HG03045 (cell line): ENCODE data around the gene MRLN.
"Not testable (repeated sequence)": the region's sequence is repeated elsewhere in the genome, so short reads cannot be mapped to it uniquely, and the experiment has no call there.

Source experiments
- ATAC-seq: cut with Tn5 transposase; IDR thresholded peaks from one replicate; pipeline ENCODE4 v1.9.1; 2021; ENCODE audit warnings: mild to moderate bottlenecking, moderate library complexity; ENCODE audit not compliant: unreplicated experiment

MRLN gene

GRCh38 chr10:59748834-59749233, 4.4 kb downstream of the MRLN start:
- no peak for ATAC-seq

DNA sequence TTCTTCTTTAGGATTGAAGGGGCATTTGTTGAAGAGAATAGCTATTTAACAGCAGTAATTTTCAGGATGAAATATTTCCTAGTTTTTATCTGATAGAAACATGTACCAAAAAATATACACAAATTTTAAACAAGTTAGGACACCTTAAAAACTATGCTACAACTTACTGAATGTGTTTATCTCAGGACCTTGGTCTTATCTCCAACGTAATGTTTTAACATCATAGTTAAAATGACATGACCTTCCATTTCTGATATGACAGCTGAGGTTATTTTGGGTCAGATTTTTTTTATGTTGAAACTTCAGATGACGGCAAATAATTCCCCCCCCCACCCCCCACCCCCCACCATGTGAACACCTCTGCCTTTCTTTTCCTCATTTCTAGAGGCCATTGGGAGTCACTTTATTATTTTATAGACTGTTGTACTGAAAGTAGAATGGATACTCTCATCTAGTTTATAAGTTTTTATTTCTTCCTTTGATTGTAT, 8.0 kb downstream of the MRLN start:
- no peak for ATAC-seq

DNA sequence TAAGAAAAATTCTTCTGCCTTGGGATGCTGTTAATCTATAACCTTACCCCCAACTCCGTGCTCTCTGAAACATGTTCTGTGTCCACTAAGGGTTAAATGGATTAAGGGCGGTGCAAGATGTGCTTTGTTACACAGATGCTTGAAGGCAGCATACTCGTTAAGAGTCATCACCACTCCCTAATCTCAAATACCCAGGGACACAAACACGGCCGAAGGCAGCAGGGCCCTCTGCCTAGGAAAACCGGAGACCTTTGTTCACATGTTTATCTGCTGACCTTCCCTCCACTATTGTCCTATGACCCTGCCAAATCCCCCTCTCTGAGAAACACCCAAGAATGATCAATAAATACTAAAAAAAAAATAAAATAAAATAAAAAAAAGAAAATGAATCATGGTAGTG, 8.5 kb downstream of the MRLN start:
- ATAC-seq, result not testable (repeated sequence)

DNA sequence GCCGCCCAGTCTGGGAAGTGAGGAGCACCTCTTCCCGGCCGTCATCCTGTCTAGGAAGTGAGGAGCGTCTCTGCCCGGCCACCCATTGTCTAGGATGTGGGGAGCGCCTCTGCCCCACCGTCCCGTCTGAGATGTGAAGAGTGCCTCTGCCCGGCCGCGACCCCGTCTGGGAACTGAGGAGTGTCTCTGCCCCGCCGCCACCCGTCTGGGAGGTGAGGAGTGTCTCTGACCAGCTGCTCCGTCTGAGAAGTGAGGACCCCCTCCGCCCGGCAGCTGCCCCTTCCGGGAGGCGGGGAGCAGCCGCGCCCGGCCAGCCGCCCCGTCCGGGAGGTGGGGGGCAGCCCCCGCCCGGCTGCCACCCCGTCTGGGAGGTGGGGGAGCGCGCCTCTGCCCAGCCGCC, 9.1 kb downstream of the MRLN start:
- not testable (repeated sequence) for ATAC-seq

- no peak for ATAC-seq
Measured at GRCh38 chr10:59741583-59741982, 11.7 kb downstream of the MRLN start.

DNA sequence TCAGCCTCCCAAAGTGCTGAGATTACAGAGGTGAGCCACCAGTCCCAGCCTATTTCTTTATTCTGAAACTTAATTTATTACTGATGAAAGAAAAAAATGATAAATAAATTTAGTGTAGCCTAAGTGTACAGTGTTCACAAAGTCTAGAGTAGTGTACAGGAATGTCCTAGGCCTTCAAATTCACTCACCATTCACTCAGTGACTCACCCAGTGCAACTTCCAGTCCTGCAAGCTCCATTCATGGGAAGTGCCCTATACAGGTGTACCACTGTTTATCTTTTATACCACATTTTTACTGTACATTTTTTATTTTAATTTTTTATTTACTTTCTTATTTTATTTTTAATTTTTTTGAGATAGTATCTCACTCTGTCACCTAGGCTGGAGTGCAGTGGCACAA, 12.2 kb downstream of the MRLN start:
- no peak for ATAC-seq

- no peak for ATAC-seq
Measured at GRCh38 chr10:59736749-59737148, 16.5 kb downstream of the MRLN start.

DNA sequence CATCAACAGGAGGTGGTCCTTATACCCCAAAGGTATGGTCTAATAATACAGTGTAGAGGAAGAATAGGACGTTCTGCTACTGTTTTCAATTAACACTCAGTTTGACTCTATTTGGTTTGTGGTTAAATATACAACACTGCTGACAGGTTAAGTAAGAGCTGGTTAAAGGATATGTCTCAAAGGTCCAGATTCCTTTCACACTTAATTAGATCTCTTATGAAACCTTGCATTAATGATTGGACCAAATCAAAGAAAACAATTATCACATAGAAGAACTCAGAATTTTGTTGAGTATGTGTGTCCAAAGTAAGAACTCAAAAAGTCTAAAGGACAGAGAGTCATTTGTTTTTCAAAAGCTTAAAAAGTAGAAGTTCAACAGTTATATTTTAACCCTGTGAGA, 18.0 kb downstream of the MRLN start:
- ATAC-seq, result no peak

- no peak for ATAC-seq
Measured at GRCh38 chr10:59734014-59734462, 19.2 kb downstream of the MRLN start.

- ATAC-seq, result not testable (repeated sequence)
Measured at GRCh38 chr10:59733321-59734013, 19.8 kb downstream of the MRLN start.

GRCh38 chr10:59732849-59733248, 20.4 kb downstream of the MRLN start:
- not testable (repeated sequence) for ATAC-seq

DNA sequence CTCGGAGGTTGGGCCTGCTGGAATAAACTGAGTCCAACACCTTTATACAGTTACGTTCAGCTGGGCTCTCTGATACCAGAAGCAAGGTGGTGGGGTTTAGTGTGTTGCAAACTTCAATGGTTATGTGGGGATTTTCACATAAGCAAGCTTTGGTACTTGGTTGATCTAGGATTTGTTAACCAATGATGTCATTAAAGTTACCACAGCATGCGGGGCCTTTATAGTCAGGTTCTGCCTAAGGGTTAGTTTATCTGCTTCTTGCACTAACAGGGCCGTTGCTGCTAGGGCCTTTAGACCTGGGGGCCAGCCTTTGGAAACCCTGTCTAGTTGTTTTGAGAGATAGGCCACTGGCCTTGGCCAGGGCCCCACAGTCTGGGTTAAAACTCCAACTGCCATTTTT, 24.1 kb downstream of the MRLN start:
- ATAC-seq, result not testable (repeated sequence)

GRCh38 chr10:59724098-59724938, 28.9 kb downstream of the MRLN start:
- no peak for ATAC-seq

DNA sequence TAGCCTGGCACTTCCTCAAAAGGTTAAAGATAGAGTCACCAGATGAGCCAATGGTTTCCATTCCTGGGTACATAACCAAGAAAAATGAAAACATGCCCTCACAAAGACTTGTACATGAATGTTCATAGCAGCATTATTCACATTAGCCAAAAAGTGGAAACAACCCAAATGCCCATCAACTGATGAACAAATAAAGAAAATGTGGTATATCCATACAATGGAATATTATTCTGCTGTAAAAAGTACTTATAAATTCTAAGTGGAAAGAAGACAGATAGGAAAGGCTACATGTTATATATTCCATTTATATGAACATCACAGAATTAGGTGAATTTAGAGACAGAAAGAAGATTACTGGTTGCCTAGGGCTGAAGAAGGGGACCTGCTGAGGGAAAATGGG, 32.9 kb downstream of the MRLN start:
- ATAC-seq, result no peak

- no peak for ATAC-seq
Measured at GRCh38 chr10:59719374-59719773, 33.9 kb downstream of the MRLN start.

DNA sequence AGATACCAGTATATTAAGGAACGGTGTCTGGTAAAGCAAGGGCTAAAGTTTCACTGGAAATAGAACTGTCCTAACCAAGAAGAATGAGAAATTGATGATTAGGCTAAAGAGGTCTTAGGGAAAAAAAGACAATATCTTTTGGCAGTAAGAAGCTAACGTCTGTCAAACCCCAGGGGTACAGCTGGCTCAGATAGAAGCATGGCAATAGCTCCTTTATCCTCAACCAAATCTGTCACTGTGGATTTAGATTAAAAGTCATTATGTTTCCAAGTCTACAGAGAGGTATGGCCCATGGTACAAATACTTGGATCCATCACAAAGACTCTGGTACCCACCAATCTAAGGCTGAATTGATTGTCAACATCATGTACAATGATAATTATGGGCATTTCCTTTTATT, 35.0 kb downstream of the MRLN start:
- no peak for ATAC-seq

DNA sequence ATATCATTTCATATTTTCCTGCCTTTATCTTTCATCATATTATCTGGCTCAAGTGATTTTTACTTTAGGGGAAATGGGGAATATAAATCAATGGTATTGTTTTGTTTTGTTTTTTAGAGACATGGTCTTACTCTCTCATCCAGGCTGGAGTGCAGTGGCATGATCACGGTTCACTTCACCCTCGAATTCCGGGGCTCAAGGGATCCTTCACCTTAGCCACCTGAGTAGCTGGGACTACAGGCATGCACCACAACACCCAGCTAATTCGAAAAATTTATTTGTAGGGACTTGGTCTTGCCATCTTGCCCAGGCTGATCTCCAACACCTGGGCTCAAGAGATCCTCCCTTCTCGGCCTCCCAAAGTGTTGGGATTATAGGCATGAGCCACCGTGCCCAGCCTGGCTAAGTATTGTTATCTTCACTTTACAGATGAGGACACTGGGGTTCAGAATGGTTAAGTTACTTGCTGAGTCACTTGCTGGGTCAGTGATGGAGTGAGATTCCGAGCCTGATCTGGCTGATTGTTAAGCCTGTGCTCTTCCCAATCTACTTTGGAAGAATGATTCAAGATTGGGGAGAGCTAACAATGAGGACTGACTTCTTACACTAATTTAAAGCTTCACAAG, 39.9 kb downstream of the MRLN start:
- no peak for ATAC-seq

GRCh38 chr10:59711871-59712494, 41.3 kb downstream of the MRLN start:
- ATAC-seq, result no peak

- peak; percentile 91 for ATAC-seq
Measured at GRCh38 chr10:59709395-59710125, 43.7 kb downstream of the MRLN start, which contains the start of gene SLC16A9. SLC16A9 (minus strand) TSS chr10:59709850; CDS start chr10:59684291, 25,559 bp downstream.

DNA sequence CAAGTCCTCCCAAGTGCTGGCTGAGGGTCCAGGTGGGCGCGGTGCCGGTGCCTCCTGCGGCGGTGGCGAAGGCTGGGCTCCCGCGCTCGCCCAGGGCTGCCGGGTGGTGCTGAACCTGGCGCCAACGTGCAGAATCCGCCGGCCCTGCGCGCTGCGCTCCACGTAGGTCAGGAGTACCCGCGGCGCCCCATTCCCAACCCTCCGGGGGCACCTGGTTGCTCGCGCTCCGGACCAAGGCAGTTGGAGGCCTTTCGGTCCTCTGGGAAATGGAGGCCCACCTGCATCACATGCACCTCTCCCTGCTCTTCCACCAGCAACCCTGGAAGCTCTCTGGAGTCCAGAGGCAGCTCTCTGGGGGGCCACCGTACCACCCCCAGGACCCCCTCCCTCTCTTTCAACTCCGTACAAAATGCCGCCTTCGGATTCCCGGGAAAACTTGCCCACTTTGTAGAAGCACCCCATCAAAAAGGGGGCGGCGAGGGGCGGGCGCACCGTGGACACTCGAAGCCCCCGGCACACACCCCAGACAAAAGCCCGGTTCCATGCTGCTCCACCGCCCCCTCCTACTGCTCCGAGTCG, 44.4 kb downstream of the MRLN start:
- no peak for ATAC-seq
